Esophagus muscularis mucosa (tissue), 4 donors: ENCODE results near the gene TRPM3.

ENCODE experiments used
- CTCF ChIP-seq, 3 experiments: fragments of 200-600 bp in 2 of 3; fragments of 450-650 bp in 1 of 3; sonication (generic) in 2 of 3; IDR thresholded peaks; one replicate each; pipeline ENCODE4 v1.5.1; 2017 to 2019; ENCODE audit warnings: antibody characterized with exemption in 3 of 3, mild to moderate bottlenecking in 2 of 3, moderate library complexity in 1 of 3
- EP300 ChIP-seq: sonication (generic); formaldehyde crosslinking; IDR thresholded peaks from one replicate; pipeline ENCODE4 v1.6.1; 2017; ENCODE audit warnings: antibody characterized with exemption
- POLR2A ChIP-seq: fragments of 450-650 bp; IDR thresholded peaks from one replicate; pipeline ENCODE4 v1.6.1; 2017; ENCODE audit warnings: antibody characterized with exemption, moderate library complexity, mild to moderate bottlenecking, low read depth
- POLR2AphosphoS5 ChIP-seq, 2 donors: sonication (generic); formaldehyde crosslinking; IDR thresholded peaks; one replicate each; pipeline ENCODE4 v1.6.1; 2017; ENCODE audit warnings: antibody characterized with exemption in 2 of 2

- TF ChIP-seq CTCF (IDR thresholded peaks at IDR 0.05): no peak
- TF ChIP-seq POLR2A: no peak
- TF ChIP-seq POLR2AphosphoS5 (IDR thresholded peaks at IDR 0.05): no peak
- no peak for TF ChIP-seq EP300
These were observed 607.1 kb downstream of the TRPM3 start for GRCh38 chr9:70514273-70514672.
